Vagina (tissue), 2 donors: Measurements from ENCODE around the gene S100A12. TPM values are rescaled to one million over a fixed set of nuclear protein-coding genes. Genes with fewer than 3 reads are reported as not detected.

Experiments
- DNase-seq, 2 donors: peaks; one replicate each; pipeline ENCODE4 v3.0.0-alpha.2; 2017; ENCODE audit errors: extremely low spot score in 2 of 2
- H3K27ac ChIP-seq: fragments of 200-600 bp; sonication (generic); one replicate; pipeline ENCODE4 v1.5.1; 2019
- H3K27me3 ChIP-seq: fragments of 200-600 bp; sonication (generic); one replicate; pipeline ENCODE4 v1.5.1; 2019
- H3K36me3 ChIP-seq, 2 donors: fragments of 200-600 bp; sonication (generic); one replicate each; pipeline ENCODE4 v1.5.1; 2017 to 2019
- H3K4me1 ChIP-seq: fragments of 200-600 bp; sonication (generic); one replicate; pipeline ENCODE4 v1.5.1; 2019
- H3K4me3 ChIP-seq, 2 donors: fragments of 200-600 bp; sonication (generic); 1 replicate in 1 of 2; 2 replicates in 1 of 2; pipeline ENCODE4 v1.5.1; 2016 to 2019
- H3K9me3 ChIP-seq: fragments of 200-600 bp; sonication (generic); one replicate; pipeline ENCODE4 v1.5.1; 2019
- POLR2A ChIP-seq, 2 donors: fragments of 450-650 bp; IDR thresholded peaks; one replicate each; pipeline ENCODE4 v1.6.1; 2017; ENCODE audit warnings: antibody characterized with exemption in 2 of 2, mild to moderate bottlenecking in 2 of 2, moderate library complexity in 2 of 2
- POLR2AphosphoS5 ChIP-seq, 2 donors: sonication (generic); formaldehyde crosslinking; IDR thresholded peaks; one replicate each; pipeline ENCODE4 v1.9.0; 2017; ENCODE audit warnings: antibody characterized with exemption in 2 of 2, mild to moderate bottlenecking in 2 of 2, low read depth in 1 of 2; ENCODE audit not compliant: insufficient read depth in 1 of 2
- intact Hi-C: fragments of 100-400 bp; cut with DNase I; formaldehyde crosslinking; loops from one replicate; pipeline ENCODE4 v1.15.1; 2023
- total RNA-seq: library from RNA; depleted of rRNA; stranded (reverse); fragments of >200 nt; gene quantifications from one replicate; pipeline ENCODE4 v1.2.3, GENCODE V29; 2016
- TF ChIP-seq, protein P1 (sequence below), 3 experiments: fragments of 450-650 bp in 2 of 3; fragments of 200-600 bp in 1 of 3; sonication (generic) in 1 of 3; IDR thresholded peaks; one replicate each; pipeline ENCODE4 v1.5.1; 2017 to 2019; ENCODE audit warnings: antibody characterized with exemption in 3 of 3, mild to moderate bottlenecking in 2 of 3, moderate library complexity in 2 of 3

The S100A12 gene
- total RNA-seq, 1 donor from 2014 or later = 4.2 TPM

DNA sequence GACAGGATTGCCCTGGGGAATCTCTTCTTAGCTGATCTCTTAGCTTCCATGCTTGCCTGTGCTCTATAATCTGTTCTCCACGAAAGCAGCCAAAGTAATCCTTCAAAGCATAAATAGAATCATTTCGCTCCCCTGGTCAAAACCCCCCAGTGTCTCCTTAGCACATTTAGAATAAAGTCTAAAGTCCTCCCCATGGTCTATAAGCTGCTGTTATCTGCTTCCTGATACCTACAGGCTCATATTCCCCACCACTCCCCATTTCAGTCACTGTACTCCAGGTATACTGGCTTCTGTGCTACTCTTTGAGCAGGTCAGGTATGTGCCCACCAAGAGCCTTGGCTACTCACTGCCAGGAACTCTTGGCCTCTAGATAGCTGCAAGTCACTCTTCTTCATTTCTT is 2.9 kb downstream of the S100A12 start:
- DNase-seq = peak in 1 of 2 donors; percentile 25
- H3K27ac ChIP-seq = no peak overlapping the region
- no peak overlapping the region for H3K4me3 ChIP-seq
- intact Hi-C loops = no loop called here
- H3K4me1 ChIP-seq = peaks cover under 1% of the 10 kb centered on the region
- TF ChIP-seq POLR2A (IDR thresholded peaks at IDR 0.05) = no peak
- TF ChIP-seq, protein P1, sequence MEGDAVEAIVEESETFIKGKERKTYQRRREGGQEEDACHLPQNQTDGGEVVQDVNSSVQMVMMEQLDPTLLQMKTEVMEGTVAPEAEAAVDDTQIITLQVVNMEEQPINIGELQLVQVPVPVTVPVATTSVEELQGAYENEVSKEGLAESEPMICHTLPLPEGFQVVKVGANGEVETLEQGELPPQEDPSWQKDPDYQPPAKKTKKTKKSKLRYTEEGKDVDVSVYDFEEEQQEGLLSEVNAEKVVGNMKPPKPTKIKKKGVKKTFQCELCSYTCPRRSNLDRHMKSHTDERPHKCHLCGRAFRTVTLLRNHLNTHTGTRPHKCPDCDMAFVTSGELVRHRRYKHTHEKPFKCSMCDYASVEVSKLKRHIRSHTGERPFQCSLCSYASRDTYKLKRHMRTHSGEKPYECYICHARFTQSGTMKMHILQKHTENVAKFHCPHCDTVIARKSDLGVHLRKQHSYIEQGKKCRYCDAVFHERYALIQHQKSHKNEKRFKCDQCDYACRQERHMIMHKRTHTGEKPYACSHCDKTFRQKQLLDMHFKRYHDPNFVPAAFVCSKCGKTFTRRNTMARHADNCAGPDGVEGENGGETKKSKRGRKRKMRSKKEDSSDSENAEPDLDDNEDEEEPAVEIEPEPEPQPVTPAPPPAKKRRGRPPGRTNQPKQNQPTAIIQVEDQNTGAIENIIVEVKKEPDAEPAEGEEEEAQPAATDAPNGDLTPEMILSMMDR (IDR thresholded peaks at IDR 0.05) = no peak
- TF ChIP-seq POLR2AphosphoS5 (IDR thresholded peaks at IDR 0.05; ENCODE audit: insufficient read depth in 1 of 2, low read depth in 1 of 2) = no peak
- no peaks in the 10 kb centered on the region for H3K9me3 ChIP-seq
- no peaks in the 10 kb centered on the region for H3K27me3 ChIP-seq
- no peaks in the 10 kb centered on the region for H3K36me3 ChIP-seq

DNA sequence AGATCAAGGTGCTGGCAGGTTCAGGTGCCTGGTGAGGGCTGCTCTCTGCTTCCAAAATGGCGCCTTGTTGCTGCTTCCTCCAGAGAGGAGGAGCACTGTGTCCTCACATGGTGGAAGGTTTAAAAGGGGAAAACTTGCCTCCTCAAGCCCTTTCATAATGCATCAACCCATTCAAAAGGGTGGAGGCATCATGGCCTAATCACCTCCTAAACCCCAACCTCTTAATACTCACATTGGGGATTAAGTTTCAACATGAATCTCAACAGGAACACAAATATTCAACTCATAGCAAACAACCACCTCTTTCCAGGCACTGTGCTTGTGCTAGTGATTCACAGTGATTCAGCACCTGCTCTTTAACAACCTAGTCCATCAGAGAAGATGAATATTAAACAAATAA is 4.2 kb downstream of the S100A12 start:
- no peaks in the 10 kb centered on the region for H3K36me3 ChIP-seq
- peak in 1 of 2 donors; percentile 38 for TF ChIP-seq POLR2AphosphoS5 (IDR thresholded peaks at IDR 0.05; ENCODE audit: insufficient read depth in 1 of 2, low read depth in 1 of 2)
- TF ChIP-seq, protein P1 (IDR thresholded peaks at IDR 0.05) = no peak
- no peaks in the 10 kb centered on the region for H3K27me3 ChIP-seq
- DNase-seq = peak in 1 of 2 donors; percentile 81
- H3K4me3 ChIP-seq = no peak overlapping the region
- H3K27ac ChIP-seq = no peak overlapping the region
- intact Hi-C loops = no loop called here
- H3K9me3 ChIP-seq = no peaks in the 10 kb centered on the region
- peaks cover 5% of the 10 kb centered on the region for H3K4me1 ChIP-seq

DNA sequence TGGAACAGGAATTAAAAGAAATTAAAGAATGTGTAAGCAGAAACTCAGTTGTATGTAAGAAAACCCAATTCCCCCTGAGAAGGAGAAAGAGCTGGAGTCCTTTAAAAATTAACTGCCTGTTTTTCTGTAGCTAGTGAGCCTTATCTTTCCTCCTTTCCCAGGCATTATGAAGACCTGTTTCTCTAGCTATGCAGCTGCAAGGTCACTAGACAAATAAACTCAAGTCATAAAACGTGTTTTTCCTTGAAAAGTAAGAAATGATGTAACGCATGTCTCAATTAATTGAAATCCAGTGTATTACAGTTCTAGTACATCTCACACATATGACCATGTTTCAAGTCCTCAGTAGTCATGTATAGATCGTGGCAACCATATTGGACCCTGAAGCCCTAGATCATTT is 5.3 kb downstream of the S100A12 start:
- Histone ChIP-seq H3K36me3 (no peaks in the 10 kb centered on the region), H3K27me3 (no peaks in the 10 kb centered on the region), H3K27ac (no peak overlapping the region), H3K4me1 (peaks cover 5% of the 10 kb centered on the region), H3K9me3 (no peaks in the 10 kb centered on the region), H3K4me3 (no peak overlapping the region)
- intact Hi-C loops = no loop called here
- no peak for DNase-seq
- TF ChIP-seq, protein P1 (IDR thresholded peaks at IDR 0.05) = no peak
- TF ChIP-seq POLR2A (IDR thresholded peaks at IDR 0.05) = no peak

DNA sequence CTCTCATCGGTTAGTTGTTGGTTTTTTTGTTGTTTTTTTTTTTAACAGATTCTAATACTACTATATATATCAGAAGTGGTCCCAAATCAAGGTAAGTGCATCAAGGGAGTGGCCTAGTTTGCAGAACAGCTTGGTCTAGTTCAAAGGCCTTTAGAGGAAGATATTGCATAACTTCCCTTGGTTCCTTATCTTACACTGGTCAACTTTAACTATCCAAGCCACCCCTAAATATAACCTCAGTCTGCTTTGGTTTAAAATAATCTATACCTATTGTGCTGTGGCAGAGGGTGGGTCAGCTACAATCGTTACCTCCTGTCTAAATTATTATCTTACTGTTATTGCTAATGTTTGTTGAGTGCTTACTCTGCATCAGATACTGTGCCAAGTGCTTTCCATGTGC is 6.9 kb downstream of the S100A12 start:
- TF ChIP-seq POLR2A (IDR thresholded peaks at IDR 0.05) = no peak
- TF ChIP-seq, protein P1 (IDR thresholded peaks at IDR 0.05) = no peak
- no peak for TF ChIP-seq POLR2AphosphoS5 (IDR thresholded peaks at IDR 0.05; ENCODE audit: insufficient read depth in 1 of 2, low read depth in 1 of 2)
- H3K36me3 ChIP-seq = no peaks in the 10 kb centered on the region
- no peaks in the 10 kb centered on the region for H3K9me3 ChIP-seq
- peak in 1 of 2 donors; percentile 16 for DNase-seq
- no peaks in the 10 kb centered on the region for H3K27me3 ChIP-seq
- peaks cover 5% of the 10 kb centered on the region for H3K4me1 ChIP-seq
- no peak overlapping the region for H3K27ac ChIP-seq
- intact Hi-C loops = no loop called here
- H3K4me3 ChIP-seq = no peak overlapping the region

DNA sequence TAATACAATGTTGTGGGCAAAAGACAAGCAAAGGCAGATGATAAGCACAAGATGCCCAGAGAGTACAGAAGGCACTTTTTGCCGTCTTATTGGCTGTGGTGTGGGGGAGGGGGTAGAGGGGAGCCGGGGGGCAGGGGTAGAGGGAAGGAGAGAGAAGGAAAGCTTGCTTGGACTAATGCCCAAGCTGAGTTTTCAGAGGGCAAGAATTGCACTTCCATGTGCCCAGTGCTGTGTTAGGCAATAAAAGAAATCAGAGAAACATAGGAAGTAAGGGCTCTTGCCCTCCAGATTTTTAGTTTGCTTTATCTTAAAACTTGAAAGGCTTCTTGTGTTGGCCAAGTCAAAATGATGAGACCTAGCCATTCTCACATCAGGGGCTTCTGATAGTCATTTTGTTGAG is 8.3 kb downstream of the S100A12 start:
- TF ChIP-seq POLR2AphosphoS5 (IDR thresholded peaks at IDR 0.05; ENCODE audit: insufficient read depth in 1 of 2, low read depth in 1 of 2) (no peak), POLR2A (IDR thresholded peaks at IDR 0.05) (no peak)
- TF ChIP-seq, protein P1 (IDR thresholded peaks at IDR 0.05) = no peak
- Histone ChIP-seq H3K9me3 (no peaks in the 10 kb centered on the region), H3K27me3 (no peaks in the 10 kb centered on the region), H3K4me3 (no peak overlapping the region), H3K27ac (no peak overlapping the region), H3K36me3 (no peaks in the 10 kb centered on the region), H3K4me1 (peaks cover 5% of the 10 kb centered on the region)
- intact Hi-C loops = no loop called here
- peak in 1 of 2 donors; percentile 4 for DNase-seq
